Measurements from ENCODE around the gene DLK1.

The DLK1 gene

DNA sequence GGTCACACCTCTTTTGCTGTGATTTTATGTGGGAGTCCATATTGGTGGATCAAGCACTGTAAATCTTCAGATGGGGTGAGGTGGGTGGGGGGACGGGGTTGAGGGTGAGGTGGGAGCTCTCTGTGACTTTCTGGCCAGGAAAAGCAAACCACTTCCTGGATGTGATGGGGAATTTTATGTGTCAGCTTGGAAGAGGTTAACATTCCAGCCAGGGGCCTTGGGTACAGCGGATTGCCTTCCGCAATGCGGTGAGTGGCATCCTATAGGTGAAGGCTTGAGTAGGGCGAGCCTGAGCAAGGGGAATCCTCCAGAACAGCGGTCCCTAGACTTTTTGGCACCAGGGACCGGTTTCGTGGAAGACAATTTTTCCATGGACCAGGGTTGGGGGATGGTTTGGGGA is 36.2 kb downstream of the DLK1 start:
- no peak for DNase-seq

GRCh38 chr14:100764471-100765115 is 37.9 kb downstream of the DLK1 start:
- no peak for DNase-seq

- DNase-seq, result no peak
Observed at GRCh38 chr14:100765296-100765695, 38.6 kb downstream of the DLK1 start.

DNA sequence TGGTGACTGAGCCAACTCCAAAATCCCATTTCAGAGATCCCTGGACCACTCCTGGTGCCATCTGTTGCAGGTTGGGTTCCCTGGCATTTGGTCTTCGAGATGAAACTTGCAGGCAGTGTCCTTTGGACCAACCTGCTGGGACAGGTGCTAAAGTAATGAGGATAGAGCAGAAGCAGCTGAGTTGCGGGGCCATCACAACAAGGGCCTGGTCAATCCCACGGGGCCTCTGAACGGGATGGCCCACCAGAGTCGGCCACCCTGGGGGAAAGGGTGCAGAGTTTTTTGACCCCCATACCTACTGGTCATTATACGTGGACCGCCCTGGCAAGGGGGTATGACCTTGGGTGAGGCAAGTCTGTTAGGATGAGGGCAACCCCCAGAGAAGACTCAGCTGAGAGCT is 39.3 kb downstream of the DLK1 start:
- DNase-seq, result no peak

- no peak for DNase-seq
Observed at GRCh38 chr14:100767003-100767787, 40.5 kb downstream of the DLK1 start.

DNA sequence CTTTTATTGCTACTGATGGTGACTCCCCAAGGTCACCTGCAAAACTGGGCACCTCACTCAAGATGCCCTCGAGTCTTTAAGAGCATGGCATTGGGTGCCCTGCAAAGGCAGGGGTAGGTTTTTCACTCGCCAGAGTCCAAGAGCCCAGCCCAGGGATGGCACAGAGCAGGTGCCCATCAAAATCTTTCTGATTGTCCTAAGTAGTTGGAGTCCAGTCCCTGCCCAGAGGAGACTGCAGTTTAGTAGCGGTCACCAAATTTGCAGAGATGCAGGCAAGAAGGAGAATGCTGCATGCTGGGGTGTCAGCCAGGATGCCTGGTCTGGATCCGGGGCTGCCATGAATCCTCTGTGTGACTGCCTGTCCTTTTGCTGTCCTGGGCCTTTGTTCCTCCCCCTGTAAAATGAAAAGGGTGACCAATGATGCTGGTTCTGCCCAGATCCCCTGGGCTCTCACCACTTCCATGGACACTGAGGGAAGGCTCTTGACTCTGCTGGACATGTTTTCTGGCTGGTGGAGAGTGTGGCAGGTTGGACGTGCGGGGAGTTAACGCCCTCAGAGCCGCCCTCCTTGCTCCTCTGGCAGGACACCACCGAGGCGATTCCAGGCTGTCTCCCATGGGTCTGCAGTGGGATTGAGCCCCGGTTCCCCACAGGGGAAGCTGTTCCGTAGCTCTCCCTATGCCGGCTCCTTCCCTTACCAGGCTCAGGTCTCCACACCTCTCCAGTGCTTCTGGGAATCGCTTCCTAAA is 41.3 kb downstream of the DLK1 start:
- no peak for DNase-seq

GRCh38 chr14:100769035-100769939 is 42.6 kb downstream of the DLK1 start:
- no peak for DNase-seq

DNA sequence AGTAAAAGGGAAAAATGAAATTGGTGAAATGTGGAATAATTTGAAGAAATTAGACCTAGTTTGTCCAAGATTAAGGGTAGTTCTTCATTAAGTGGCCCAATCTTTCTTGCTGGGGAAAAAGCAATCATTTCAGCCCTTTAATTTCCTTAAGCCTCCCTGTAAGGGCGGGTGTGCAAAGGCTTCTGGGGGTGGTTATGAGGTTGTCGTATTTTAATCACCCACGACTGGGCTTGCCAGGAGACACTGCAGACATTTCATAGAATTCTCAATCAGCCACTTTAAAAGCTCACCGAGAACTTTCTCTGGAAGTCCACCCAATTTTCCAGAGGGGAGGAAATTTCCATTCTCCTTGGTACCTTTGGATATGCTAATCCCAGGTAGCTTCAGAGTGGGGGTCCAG is 43.4 kb downstream of the DLK1 start:
- no peak for DNase-seq

DNA sequence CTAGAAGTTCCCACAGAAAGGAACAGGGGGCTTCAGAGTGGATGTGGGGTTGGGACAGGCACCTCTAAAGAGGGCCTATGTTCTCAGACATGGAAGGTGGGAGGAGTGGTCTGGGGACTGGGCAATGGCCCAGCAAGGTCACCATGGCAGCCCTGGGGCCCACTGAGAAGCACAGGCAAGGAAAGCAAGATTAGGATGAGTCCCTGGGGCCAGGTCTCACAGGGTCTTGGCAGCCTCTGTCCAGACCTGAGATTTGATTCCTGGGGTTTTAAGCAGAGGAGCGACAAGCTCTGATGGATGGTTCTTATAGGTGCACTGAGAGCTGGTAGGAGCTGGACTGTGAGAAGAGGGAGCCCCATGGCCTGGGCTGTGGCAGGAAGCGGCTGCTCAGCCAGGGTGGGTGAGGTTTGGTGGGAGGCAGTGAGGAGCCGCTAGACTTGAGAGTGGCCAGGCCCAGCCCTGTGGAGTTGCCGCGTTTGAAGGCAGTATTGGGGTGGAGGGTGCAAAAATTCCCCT is 44.0 kb downstream of the DLK1 start:
- DNase-seq, result no peak

- no peak for DNase-seq
Observed at GRCh38 chr14:100771121-100771800, 44.6 kb downstream of the DLK1 start.

DNA sequence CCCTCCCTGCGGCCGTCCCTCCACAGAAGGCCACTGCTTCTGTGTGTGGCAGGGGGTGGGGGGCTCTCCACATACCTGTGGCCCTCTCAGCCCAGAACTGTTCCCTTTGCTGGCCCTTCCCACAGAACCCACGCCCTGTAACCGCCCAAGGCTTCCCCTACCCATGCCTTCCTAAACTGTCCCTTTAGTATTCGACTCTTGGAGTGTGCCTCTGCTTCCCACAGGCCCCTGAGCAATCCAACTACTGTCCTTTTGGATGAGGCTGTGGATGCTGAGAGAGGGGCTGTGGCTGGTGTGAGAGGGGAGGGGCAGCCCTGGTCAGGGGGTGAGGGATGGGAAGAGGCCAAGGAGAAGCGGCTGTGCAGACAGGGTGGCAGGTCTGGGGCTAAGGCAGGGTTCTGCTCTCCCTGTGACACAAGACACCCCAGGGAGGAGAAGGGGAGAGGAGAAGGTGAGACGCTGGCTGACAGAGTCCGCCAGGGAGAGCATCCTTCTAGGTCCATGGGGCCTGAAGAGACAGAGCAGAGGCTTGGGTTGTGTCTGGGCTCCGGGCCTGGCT is 46.0 kb downstream of the DLK1 start:
- no peak for DNase-seq

DNA sequence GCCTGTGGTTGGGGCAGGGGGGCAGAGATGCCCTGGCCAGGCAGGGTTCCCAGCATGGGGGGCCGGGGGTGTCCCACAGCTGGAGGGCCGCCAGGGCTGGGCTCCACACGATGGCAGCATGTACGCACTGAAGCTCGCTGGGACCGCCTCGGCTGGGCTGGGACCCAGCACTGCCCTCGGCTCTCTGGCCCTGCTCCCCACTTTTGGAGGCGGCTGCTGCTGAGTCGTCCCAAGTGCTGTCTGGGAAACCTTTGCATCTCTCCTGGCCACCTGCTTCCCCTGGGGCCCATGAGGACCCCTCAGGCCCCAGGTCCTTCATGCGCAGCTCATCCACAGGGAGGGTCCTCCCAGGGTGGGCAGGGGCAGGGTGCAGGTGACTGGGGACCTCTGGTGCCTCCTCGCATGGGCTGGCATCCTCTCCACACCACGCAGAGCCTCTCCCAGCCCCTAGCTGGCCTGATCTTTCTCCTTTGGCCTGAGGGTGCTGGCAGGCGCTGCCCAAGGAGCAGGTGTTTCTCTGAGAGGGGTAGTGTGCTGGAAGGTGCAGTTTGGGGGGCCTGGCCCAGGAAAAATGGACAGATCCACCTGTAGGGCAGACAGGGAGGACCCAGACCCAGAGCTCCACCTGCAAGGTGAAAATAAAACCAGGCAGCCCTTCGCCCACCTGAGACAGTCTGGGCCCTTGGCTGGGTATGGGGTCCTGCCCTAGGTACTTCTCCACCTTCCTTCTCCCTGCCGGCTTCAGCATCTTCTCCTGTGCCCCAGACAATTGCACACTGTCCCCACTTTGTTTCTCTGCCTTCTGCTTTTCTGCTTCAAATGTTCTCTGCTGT is 46.9 kb downstream of the DLK1 start:
- DNase-seq, result no peak

DNA sequence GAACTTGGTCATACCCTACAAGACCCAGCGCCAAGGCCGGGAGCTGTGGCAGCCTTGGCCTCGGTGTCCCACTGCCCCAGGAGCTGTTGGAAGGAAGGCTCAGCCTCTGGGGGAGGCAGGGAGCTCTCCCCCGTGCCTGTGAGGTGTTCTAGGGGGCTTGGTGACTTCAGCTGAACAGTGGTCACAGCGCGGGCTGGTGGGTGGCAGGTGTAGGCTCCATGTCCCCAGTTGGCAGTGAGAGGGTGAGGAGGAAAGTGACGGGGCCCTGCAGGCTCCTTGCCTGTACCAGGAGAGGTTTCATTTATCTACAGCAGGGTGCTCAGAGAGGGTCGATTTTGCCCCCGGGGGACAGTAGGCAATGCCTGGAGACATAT is 47.5 kb downstream of the DLK1 start:
- no peak for DNase-seq

DNA sequence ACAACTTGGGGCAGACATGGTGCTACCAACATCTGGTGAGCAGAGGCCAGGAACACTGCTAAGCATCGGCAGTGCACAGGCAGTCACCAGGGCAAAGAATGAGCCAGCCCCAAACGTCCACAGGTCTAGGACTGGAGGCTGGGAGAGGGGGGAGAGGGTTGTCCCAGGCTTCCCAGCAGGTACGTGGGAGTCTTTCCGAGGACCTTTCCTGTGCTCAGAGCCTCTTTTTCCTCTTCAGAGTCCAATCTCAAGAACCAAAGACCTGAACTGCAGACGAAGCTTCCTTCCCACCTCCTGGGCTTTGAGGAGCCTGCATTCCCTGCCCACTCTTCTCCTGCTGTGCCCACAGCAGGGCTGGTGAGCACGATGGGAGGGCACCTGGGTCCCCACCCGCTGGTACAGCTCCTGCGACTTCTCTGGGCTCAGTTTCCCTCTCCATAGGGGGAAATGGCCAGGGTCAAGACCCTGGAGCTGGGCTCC is 48.7 kb downstream of the DLK1 start:
- DNase-seq, result no peak

- DNase-seq, result no peak
Observed at GRCh38 chr14:100775831-100776591, 49.3 kb downstream of the DLK1 start.

DNA sequence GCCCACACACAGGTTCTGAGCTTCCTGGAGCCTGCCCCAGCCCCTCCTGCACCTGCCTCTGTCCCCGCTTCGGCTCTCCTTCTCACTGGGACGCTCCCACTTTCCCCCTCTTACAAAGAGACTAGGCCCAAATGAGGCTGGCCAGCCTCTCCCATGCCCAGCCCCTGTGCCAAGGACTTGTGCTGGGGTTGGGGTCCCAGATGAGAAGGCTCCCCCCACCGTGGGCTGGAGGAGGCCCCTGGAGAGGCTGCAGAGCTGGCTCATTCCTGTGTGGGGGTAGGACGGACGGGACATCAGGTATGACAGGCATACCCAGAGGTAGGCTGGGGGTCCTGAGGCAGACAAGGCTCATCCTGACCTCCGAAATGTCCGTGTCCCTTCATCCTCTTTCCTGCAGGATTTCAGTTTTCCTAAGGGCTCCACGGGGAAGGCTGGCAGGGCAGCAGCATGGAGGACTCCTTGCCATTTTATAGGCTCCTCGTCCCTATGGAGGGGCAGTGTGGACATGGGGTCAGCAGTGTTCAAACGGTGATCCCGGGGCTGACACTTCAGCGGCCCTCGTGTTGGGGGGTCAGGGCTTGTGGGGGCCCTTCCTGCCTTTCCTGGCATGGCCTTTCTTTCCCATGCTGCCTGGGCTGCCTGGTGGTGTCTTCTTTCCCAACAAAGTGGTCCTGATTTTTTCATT is 50.1 kb downstream of the DLK1 start:
- DNase-seq, result no peak

DNA sequence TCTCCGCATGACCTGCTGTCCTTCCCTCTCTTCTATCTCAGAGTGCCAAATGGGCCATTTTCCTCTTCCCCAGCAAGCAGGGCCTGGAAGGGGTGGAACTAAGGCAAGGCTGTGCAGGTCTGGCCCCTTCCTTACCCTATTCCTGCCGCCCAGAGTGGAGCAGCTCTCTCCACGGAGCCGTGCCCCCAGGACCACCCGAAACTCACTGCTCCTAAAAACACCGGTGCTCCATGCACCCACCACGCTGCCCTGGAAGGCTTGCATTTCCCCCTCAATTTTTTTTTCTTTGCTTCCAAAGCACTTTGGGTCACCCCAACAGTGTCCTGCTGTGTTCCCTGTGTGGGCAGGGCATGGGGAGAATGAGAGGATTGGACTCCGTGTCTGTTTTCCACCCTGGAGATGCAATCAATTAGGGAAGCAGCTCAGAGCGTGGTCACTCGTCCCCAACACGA is 50.7 kb downstream of the DLK1 start:
- DNase-seq, result no peak

- DNase-seq, result no peak
Observed at GRCh38 chr14:100777818-100778525, 51.3 kb downstream of the DLK1 start.
